Mesodermal cell (in vitro differentiated cells): Measurements from ENCODE around the gene HTT-AS.
"Not testable (repeated sequence)": the region's sequence is repeated elsewhere in the genome, so short reads cannot be mapped to it uniquely, and the experiment has no call there.

Source experiments
- H3K27ac ChIP-seq: 2 replicates; pipeline ENCODE4 v1.7.0; 2013; ENCODE audit warnings: mild to moderate bottlenecking, low read depth, low read length, moderate library complexity; ENCODE audit not compliant: severe bottlenecking
- H3K36me3 ChIP-seq: 2 replicates; pipeline ENCODE4 v1.7.1; 2013; ENCODE audit warnings: mild to moderate bottlenecking, low read length, moderate library complexity; ENCODE audit not compliant: control insufficient read depth, insufficient read depth
- H3K4me1 ChIP-seq: one replicate; pipeline ENCODE4 v1.7.1; 2013; ENCODE audit warnings: mild to moderate bottlenecking, low read length; ENCODE audit not compliant: insufficient read depth, control insufficient read depth, poor library complexity, severe bottlenecking
- H3K4me3 ChIP-seq: 2 replicates; pipeline ENCODE4 v1.7.0; 2013; ENCODE audit warnings: low read length, control low read depth, mild to moderate bottlenecking; ENCODE audit not compliant: insufficient read depth, poor library complexity, severe bottlenecking; ENCODE audit errors: extremely low read depth
- H3K9me3 ChIP-seq: 2 replicates; pipeline ENCODE4 v1.7.1; 2013; ENCODE audit warnings: mild to moderate bottlenecking, low read length, moderate library complexity; ENCODE audit not compliant: control insufficient read depth
- WGBS, 2 experiments: methylation state at CpG; one replicate each; pipeline ENCODE4 v1.1.5; 2013; ENCODE audit warnings: missing lambda C conversion rate in 2 of 2; ENCODE audit not compliant: insufficient coverage in 2 of 2; 5-methylcytosine and 5-hydroxymethylcytosine counted together

The HTT-AS gene

GRCh38 chr4:3051141-3051897, 23.0 kb downstream of the HTT-AS start:
- H3K9me3 ChIP-seq, result peaks cover 20% of the 10 kb centered on the region
- 96 to 97% methylated on average over 8 to 11 of the region's 12 CpGs for WGBS, 2 experiments
- H3K36me3 ChIP-seq, H3K4me1 ChIP-seq, H3K4me3 ChIP-seq, H3K27ac ChIP-seq: not testable (repeated sequence)

GRCh38 chr4:3047464-3048286, 26.7 kb downstream of the HTT-AS start:
- Histone ChIP-seq H3K27ac (no peak overlapping the region), H3K4me3 (no peak overlapping the region), H3K4me1 (no peaks in the 10 kb centered on the region), H3K9me3 (peaks cover 4% of the 10 kb centered on the region), H3K36me3 (no peaks in the 10 kb centered on the region)
- 62 to 67% methylated on average over 13 to 19 of the region's 20 CpGs for whole genome bisulfite sequencing, 2 experiments

- no peak overlapping the region for H3K27ac ChIP-seq
Measured at GRCh38 chr4:3046623-3047022, 27.7 kb downstream of the HTT-AS start.

GRCh38 chr4:3046162-3046561, 28.2 kb downstream of the HTT-AS start:
- H3K9me3 ChIP-seq, result no peaks in the 10 kb centered on the region
- 86% methylated on average over 6 to 7 of the region's 7 CpGs for WGBS, 2 experiments
- H3K27ac ChIP-seq, result no peak overlapping the region
- no peak overlapping the region for H3K4me3 ChIP-seq
- H3K36me3 ChIP-seq, result no peaks in the 10 kb centered on the region
- H3K4me1 ChIP-seq, result no peaks in the 10 kb centered on the region

More at GRCh38 chr4:3046623-3047022, 27.7 kb downstream of the HTT-AS start:
- Histone ChIP-seq H3K4me3 (no peak overlapping the region), H3K36me3 (no peaks in the 10 kb centered on the region), H3K9me3 (no peaks in the 10 kb centered on the region), H3K4me1 (no peaks in the 10 kb centered on the region)
- 77 to 83% methylated on average over 2 of the region's 4 CpGs for WGBS, 2 experiments

DNA sequence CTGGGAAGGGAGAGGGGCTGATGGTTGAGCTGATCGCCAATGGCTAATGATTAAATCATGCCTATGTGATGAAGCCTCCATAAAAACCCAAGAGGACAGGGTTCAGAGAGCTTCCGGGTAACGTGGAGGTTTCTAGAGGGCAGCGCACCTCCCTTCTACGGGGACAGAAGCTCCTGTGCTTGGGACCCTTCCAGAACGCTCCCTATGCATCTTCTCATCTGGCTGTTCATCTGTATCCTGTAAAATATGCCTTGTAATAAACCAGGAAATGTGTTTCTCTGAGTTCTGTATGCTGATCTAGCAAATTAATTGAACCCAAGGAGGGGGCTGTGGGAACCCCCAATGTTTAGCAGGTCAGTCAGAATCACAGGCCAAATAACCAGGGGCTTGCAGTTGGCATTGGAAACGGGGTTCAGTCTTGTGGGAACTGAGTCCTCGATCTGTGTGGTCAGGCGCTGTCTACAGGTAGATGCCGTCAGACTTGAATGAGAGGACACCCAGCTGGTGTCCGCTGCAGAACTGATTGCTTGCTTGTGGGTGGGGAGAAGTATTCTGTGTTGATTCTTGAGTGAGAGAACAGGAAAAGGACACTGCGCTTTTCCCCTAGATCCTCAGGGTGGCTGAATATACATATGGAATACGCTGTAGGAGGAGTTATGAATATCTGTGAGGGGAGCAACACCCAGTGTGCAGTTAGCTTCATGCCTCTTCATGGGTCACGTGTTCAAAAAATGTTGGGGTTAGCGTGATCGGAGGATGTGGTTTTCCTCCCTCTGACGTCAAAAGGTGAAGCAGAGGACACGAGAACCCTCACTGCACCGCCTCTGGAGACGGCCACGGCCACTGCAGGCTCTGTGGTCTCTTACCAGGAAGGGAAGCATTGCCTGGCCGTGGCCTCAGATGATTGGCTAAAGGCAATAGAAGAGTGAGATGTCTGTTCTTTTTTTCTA, 29.2 kb downstream of the HTT-AS start:
- 89 to 94% methylated on average over 21 of the region's 22 CpGs for WGBS, 2 experiments
- H3K36me3 ChIP-seq, result no peaks in the 10 kb centered on the region
- no peaks in the 10 kb centered on the region for H3K4me1 ChIP-seq
- H3K9me3 ChIP-seq, result no peaks in the 10 kb centered on the region
- H3K4me3 ChIP-seq, result no peak overlapping the region
- H3K27ac ChIP-seq, result no peak overlapping the region

- Histone ChIP-seq H3K36me3 (no peaks in the 10 kb centered on the region), H3K27ac (no peak overlapping the region), H3K4me3 (no peak overlapping the region), H3K9me3 (no peaks in the 10 kb centered on the region), H3K4me1 (no peaks in the 10 kb centered on the region)
- WGBS, 2 experiments, result 80 to 93% methylated on average over 8 to 9 of the region's 11 CpGs
Measured at GRCh38 chr4:3043282-3044020, 30.9 kb downstream of the HTT-AS start.

GRCh38 chr4:3042226-3042625, 32.1 kb downstream of the HTT-AS start:
- Histone ChIP-seq H3K4me3 (no peak overlapping the region), H3K4me1 (no peaks in the 10 kb centered on the region), H3K36me3 (no peaks in the 10 kb centered on the region), H3K9me3 (no peaks in the 10 kb centered on the region), H3K27ac (no peak overlapping the region)
- 78 to 83% methylated on average over 10 of the region's 10 CpGs for WGBS, 2 experiments

DNA sequence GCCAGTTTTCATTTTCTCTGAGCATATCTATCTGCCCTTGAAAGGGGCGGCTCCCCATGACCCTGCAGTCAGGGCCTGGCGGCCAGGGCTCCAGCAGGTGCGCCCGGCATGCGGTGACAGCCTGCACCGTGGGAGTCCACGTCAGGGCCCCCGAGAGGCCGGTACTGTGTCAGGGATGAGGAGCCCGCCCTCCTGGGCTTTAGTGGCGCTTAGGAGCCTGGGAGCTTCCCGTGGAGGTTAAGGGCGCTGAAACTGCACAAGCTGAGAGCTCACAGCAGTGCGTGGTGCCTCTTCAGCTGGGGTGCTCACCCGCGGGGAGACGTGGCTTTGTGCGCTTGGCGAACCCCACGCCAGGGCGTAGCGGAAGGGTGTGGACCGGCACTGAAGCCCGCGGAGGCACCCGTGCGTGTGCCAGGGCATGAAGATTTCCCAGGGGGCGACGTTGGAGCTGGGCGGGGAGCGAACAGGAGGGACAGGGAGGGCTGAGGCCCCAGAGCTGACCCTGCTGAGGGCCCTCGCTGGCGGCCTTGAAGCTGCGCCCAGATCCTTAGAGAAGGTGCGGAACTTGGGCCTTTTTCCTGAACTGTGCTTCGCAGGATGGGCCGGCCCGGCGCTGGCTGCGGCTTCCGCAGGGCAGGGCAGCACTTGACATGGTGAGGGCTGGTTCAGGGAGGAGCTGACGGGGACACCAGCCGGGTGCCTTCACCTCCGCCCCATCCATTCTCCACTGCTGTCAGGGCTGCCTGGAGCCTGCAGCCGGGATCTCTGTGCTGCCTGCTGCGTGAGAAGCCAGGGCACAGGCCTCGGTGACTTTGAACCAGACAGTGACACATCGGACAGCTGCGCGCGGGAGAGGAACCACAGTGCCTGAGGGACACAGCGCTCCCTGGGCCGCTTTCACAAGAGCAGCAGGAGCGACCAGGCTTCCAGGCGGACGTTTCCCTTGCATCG, 32.9 kb downstream of the HTT-AS start:
- 68 to 75% methylated on average over 56 of the region's 57 CpGs for WGBS, 2 experiments
- no peaks in the 10 kb centered on the region for H3K36me3 ChIP-seq
- H3K9me3 ChIP-seq, result no peaks in the 10 kb centered on the region
- no peaks in the 10 kb centered on the region for H3K4me1 ChIP-seq
- H3K4me3 ChIP-seq, result no peak overlapping the region
- H3K27ac ChIP-seq, result no peak overlapping the region

DNA sequence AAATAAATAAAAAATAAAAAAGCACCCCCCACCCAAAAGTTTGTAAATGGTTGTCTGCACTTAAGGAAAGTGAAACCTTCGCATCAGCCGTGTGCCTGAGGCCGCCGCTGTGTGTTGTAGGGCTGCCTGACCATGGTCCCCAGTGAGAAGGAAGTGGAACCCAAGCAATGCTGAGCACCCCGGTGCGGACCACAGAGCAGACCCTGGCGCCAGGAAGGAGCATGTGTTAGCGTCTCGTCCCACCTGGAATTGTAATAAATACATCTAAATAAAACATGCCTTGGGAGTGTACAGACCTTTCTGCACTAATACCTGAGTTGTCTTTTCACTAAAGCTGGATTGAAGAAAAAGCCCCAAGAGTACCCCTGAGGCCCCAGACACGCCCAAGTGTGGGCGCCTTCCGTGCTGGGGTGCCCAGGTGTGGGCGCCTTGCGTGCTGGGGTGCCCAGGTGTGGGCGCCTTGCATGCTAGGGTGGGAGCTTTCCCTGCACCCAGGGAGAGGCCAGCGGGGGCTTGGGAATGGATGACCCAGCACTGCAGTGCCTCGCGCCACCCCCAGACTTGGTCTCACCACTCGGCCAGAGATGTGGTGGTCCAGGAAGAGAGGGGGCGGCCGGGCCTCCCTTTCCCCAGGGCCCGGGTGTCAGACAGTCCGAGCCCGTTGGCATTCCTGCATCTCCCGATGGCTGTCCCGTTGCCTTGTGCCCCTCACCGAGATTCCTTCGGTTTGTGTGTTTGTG, 33.7 kb downstream of the HTT-AS start:
- H3K27ac ChIP-seq, result no peak overlapping the region
- no peak overlapping the region for H3K4me3 ChIP-seq
- no peaks in the 10 kb centered on the region for H3K36me3 ChIP-seq
- H3K9me3 ChIP-seq, result no peaks in the 10 kb centered on the region
- H3K4me1 ChIP-seq, result no peaks in the 10 kb centered on the region
- WGBS, 2 experiments, result 89 to 95% methylated on average over 23 to 24 of the region's 28 CpGs
